GM19467 (cell line): ENCODE results near the gene CLPSL1.
"Not testable (repeated sequence)": the region's sequence is repeated elsewhere in the genome, so short reads cannot be mapped to it uniquely, and the experiment has no call there.

Experiments
- ATAC-seq: cut with Tn5 transposase; IDR thresholded peaks from one replicate; pipeline ENCODE4 v1.9.1; 2021; ENCODE audit warnings: mild to moderate bottlenecking, moderate library complexity; ENCODE audit not compliant: unreplicated experiment

The CLPSL1 gene, protein sequence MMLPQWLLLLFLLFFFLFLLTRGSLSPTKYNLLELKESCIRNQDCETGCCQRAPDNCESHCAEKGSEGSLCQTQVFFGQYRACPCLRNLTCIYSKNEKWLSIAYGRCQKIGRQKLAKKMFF

DNA sequence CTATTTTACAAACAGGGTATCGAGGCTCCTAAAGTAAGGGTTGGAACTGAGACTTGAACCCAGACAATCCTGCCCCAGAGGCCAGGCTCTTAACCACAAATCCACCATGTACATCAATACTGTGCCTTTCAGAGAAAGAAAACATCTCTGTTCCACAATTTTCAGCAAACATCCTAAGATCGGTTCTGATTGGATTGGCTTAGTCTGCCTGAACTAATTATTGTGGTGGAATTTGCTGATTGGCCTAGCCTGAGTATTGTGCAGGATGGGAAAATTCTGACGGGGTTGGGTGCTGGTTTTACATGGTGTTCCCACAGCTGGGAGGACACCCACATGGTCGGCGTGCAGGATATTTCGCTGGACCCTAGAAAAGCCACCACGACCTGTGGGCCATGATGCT, at the start of gene CLPSL1:
Gene CLPSL1, plus strand, starts transcription at position 301 of the 400 bp plus-strand sequence. Its CDS starts 92 bp downstream, at position 393.
- no peak for ATAC-seq

DNA sequence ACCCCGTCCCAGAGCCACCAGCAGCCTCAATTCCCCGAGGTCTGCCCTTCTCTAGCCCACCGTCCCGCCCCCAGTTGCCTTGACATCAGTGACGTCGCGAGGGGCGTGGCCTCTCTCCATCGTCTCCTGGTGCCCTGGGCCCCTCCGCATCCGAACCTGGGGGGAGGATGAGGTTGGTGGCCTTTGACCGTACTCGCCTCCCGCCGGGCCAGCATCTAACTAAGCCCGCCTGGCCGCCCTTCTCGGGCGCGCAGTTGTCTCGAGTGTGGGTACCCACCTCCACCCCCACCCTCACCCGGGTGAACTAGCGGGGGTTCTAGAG, 49.4 kb upstream of the CLPSL1 start:
- ATAC-seq = peak; percentile 37

DNA sequence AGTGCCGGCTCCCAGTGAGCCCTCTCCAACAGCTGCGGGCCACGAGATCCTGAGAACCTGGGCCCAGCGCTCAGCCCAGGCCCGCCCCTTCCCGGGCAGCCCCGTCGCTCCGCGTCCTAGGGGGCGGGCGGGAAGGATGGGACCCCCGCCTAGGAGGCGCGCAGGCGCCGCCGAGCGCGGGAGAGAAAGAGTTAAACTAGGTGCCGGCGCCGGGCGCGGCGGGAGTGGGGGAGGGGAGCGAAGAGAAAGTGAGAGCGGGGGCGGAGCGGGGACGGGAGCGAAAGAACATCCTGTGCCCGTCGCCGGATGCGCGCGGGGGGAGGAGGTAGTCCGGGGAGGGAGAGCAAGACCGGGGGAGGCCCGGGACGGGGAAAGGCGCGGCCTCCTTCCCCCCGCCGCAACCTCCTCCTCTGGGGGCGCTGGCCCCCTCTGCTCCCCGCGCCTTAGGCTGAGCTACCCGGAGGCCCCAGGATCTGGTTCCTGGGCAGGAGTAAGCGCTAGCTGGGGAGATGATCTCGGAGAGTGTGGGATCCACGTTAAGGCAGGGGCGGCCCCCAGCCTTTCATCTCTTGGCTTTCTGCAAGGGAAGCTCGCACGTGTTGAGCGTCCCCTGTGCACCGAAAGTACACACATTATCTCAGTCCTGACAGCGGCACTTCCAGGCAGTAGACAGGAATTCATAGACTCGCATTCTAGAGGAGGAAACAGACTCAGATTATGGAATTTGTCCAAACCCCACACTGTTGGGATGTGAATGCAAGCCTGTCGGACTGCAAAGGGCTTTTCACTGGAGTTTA, 48.9 kb upstream of the CLPSL1 start:
- ATAC-seq = peak; percentile 50

DNA sequence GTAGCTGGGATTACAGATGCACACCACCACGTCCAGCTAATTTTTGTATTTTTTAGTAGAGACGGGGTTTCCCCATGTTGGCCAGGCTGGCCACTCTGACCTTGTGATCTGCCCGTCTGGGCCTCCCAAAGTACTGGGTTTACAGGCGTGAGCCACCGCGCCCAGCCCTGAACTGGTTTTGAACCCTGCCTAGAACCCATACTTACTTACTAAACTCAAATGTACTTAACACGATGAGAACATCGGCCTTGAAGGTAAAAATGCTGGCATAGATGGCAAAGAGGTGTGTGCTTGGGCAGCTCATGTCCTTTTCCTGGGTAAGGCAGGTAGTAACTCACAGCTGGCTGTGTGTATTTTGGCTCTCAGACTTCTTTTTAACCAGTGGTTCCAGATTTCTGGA, 47.2 kb upstream of the CLPSL1 start:
- no peak for ATAC-seq

DNA sequence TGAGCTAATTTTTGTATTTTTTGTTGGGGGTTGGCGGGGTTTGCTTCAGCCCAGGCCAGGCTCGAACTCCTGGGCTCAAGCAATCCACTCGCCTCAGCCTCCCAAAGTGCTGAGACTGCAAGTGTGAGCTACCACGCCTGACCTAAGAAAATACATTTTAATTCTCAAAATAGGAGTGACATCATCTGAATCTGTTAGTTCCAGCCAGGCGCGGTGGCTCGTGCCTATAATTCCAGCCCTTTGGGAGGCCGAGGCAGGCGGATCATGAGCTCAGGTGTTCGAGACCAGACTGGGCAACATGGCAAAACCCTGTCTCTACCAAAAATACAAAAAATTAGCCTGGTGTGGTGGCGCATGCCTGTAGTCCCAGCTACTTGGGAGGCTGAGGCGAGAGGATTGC, 46.5 kb upstream of the CLPSL1 start:
- ATAC-seq = not testable (repeated sequence)

DNA sequence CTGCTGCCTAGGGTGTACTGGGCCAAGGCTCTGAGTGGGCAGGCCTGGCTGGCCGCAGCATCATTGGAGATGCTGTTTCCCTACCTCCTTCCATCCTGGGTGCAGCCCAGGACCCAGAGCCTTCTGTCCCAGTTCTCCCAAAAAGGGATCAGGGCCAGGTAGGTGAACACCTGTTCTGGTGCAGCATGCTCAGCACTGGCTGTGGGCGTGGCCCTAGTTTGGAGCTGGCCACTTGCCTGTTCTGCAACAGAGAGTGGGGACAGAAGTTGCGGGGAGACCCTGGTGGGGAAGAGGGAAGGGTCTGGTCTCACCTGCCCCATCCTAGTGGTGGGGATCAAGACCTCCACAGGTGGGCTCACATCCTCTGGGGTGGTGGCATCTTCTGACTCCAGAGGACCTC, 45.4 kb upstream of the CLPSL1 start:
- no peak for ATAC-seq

DNA sequence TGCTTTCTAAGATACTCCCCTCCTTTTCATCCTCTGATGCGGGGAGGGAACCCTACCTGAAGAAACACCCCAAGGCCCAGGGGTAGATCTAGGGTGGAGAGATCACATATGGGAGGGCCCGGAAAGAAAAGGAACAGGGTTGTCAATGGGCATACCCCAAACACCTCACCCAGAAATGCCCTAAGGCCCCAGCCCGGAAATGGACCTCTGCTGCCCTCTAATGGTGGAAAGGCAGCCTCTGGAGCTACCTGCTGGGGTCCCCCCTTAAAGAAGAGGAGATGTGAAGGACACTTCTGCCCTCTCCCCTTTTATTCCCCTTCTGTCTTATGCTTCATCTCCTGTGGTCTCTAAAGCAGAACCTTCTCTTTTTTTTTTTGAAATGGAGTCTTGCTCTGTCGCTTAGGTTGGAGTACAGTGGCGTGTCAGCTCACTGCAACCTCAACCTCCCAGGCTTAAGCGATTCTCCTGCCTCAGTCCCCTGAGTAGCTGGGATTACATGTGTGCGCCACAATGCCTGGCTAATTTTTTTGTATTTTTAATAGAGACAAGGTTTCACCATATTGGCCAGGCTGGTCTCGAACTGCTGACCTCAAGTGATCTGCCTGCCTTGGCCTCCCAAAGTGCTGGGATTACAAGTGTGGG, 44.4 kb upstream of the CLPSL1 start:
- ATAC-seq = no peak

DNA sequence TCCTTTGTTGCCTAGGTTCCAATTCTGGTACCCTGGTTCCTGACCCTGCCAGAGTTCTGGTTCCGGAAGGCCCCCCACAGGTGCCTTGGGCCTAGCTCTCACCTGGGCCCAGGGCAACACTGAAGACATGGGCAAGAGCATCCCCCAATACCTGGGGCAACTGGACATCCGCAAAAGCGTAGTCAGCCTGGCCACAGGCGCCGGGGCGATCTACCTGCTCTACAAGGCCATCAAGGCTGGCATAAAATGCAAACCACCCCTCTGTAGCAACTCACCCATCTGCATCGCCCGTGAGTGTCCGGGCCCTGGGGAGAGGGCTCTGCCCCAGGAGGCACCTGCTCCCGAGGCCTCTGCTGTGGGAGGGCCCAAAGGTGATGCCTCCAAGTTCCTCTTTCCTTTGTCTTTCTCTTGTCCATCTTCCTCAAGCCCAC, 43.8 kb upstream of the CLPSL1 start, which contains the start of gene ARMC12:
Gene ARMC12, plus strand, starts transcription at position 51 of the 431 bp plus-strand sequence. Its CDS starts 77 bp downstream, at position 128.
- ATAC-seq = no peak

DNA sequence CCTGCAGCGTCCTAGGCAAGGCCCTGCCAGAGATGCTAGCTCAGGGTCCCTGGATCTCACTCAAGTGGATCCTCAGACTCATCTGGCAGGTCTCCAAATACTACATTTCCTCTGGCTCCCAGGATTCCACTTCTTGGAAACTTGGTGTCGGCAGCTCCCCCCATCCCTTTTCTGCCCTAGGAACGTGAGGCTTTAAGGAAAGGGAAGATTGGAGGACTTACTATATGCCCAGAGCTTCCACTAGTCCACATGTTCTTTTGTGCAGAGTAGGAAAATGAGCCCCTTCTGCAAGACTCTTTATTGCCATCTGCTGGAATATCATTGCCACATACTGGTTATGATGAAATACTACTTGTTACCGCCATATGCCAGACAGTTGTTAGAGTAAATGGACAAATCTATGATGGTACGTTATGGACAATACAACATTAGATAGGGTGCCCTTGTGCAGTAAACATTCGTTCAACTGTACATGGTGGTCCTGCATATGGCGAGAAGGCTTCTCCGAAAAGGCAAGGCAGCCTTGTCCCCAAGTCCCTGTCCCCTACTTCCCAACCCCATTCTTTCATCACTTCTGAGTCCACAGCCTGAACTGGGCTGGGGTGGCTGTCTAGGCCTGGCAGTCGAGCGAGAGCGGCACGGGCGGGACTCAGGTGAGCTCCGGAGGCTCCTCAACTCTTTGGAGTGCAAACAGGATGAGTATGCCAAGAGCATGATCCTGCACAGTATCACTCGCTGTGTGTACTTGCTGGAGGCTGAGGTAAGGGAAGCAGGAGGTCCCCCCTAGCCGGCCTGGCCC, 43.2 kb upstream of the CLPSL1 start:
- no peak for ATAC-seq

DNA sequence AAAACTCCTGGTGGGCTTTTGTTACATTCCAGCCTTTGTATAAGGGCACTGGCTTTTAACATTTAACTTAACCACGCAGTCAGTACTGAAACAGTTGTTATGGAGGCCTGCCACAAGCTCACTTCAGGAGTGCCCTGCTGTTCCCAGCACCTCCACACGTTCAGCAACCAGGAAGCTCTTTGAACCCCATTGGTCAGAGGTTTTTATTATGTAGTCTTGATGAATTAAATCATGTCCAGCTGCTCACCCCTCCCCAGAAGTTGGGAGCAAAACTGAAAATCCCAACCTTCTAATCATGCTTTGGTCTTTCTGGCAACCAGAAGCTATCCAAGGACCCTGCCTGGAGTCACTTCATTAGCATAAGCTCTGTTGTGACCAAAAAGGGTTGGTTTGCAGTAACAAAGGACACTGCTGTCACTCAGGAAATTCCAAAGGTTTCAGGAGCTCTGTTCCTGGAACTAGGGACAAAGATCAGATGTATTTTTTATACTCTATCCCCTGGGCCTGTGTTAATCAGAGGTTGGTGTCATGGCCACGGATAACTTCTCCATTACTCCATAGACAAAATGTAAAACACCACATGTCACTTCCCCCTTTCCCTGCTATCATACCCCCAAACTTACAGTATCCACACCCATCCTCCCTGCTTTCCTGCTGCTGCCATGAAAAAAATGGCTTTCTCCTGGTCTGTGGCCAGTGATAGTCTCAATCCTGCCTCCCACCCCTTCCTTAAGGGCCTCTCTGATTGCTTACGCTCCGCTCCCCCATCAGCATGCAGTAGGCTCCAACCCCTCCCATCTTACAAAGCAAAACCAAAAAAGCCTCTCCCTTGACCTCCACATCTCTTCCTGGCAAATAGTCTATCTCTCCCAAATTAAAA, 40.9 kb upstream of the CLPSL1 start:
- ATAC-seq = no peak

DNA sequence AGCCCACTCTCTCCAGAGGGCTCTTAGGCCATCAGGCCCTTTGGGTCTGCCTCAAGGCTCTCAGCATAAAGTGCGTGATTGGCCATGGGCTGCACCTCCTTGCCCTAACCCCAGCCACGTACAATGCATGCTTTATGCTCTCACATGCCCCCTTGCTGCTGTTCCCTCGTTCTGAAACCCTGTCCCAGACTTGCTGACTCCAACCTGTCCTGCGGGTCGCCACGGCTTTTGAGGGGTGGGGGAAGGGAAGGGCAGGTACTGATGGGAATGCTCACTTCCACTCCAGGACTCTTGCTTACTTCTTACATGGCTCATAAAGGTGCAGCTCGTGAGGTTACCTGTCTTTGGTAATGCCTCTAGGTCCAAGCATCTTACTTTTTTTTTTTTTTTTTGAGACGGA, 38.0 kb upstream of the CLPSL1 start:
- ATAC-seq = no peak

DNA sequence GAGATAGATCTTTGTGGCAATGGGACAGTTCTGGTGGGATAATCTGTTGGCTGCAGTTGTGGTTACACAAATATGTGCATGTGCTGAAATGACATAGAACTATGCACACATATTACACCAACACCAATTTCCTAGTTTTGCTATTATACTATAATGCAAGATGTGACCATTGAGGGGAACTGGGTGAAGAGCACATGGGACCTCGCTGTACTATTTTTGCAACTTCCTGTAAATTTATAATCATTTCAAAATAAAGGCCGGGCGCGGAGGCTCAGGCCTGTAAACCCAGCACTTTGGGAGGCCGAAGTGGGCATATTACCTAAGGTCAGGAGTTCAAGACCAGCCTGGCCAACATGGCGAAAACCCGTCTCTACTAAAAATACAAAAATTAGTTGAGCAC, 35.3 kb upstream of the CLPSL1 start:
- no peak for ATAC-seq

DNA sequence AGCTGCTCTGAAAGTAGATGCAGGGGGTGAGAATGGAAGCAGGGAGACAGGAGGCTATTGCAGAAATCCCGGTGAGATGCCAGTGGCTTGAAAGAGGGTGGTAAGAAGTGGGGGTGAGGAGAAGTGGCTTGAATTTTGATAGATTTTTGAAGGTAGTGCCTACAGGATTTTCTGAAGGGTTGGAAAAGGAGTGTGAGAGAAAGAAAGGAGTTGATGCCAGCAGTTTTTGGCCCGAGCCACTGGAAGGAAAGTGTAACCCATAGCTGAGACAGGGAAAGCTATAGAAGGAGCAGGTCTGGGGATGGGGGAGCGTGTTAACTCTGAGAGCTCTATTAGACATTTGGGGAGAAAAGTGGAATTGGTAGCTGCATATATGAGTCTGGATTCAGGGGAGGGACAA, 34.3 kb upstream of the CLPSL1 start:
- ATAC-seq = no peak

DNA sequence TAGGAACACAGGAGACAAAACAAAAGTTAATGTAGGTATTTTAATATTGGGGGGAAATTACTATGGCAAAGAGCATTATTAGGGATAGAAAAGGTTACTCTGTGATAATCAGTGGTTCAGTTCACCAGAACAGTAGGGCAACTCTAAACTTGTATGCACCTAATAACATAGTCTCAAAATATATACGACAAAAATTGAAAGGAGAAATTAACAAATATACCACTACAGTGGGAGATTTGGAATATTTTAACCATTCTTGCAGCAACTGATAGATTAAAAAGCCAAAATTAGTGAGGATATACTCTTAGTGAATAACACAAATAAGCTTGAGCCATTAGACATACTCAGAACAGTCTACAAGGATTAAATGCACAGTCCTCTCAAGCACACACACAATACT, 32.9 kb upstream of the CLPSL1 start:
- no peak for ATAC-seq

DNA sequence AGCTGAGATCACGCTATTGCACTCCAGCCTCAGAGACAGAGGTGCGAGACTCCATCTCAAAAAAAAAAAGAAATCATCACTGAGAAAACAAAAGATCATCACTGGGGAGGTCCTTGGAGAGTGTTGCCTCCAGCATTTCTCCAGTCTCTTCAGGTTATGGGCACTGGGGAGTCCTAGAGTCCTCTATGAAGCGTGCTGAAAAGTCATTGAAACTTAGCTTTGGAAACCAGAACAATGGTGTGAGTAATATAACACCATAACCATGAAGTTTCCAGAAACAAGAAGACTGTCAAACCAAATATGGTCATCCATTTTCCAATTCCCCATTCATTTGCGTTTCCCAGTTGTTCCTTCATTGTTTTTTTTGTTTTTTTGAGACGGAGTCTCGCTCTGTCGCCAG, 30.3 kb upstream of the CLPSL1 start:
- ATAC-seq = no peak

DNA sequence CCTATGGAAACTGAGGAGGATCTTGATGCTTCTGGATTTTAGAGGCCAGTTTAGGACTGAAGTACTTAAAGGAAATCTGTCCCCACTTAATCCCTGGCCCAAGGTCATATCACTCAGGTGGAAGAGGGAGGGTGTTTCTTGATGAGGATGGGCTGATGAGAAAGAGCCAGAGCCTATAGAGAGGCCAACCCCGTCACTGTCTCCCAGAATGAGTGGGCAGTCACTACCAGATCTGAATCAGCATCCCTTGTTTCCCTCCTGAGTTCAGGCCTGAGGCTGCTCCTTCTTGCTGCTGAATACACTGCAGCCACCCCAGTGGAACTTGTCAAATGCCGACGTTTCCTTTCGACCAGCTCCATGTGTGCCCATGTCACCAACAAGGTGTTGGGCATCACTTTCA, 29.2 kb upstream of the CLPSL1 start:
- no peak for ATAC-seq

DNA sequence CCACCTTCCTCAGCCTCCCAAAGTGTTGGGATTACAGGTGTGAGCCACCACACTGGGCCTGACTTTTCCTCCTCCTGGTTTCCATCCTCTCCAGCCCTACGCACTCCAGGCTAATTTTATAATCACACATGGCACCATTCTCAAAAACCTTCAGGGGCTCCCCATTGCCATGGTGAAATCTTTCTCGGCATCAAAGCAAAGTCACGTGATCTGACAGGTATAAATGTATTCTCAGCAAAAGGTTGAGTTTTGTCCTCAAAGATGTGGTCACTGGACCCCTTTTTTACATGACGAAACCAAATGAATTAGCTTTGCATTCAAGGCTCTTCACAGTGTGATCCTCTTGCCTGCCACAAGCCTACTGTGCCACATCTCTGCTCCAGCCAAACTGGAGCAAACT, 28.5 kb upstream of the CLPSL1 start:
- ATAC-seq = no peak

DNA sequence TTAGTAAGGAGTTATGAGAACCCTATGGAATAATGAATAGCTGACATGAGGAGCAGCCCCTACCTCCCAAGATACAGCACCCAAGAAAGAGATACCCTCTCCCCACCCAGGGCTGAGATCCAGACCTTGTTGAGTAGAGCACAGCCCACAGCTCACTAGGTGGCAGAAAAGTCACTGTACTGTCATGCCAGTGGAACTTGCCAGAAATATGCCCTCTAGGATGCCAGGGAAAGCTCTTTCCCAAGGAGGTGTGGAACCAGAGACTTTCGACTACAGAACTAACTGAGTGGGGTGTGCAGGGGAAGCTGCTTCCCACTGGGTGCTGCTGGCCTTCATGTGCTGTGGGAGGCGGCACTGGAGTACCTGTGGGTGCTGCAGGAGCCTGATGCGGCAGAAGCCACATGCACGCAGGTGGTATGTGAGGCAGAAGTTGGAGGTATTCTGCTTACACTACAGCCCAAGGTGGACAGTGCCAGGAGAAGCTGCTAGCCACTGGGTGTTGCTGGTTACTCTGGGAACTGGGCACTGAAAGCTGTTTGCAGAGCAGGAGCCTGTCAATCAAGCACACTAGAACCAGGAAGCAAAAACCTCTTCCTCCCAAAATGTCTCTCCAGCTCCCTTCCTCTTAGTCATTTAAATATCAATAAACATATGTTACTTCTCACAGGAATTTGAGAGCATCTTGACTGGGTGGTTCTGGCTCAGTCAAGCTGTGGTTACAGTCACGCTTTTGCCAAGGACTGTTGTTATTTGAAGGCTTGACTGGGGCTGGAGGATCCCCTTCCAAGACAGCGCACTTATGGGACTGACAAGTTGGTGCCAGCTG, 26.2 kb upstream of the CLPSL1 start:
- ATAC-seq = no peak

DNA sequence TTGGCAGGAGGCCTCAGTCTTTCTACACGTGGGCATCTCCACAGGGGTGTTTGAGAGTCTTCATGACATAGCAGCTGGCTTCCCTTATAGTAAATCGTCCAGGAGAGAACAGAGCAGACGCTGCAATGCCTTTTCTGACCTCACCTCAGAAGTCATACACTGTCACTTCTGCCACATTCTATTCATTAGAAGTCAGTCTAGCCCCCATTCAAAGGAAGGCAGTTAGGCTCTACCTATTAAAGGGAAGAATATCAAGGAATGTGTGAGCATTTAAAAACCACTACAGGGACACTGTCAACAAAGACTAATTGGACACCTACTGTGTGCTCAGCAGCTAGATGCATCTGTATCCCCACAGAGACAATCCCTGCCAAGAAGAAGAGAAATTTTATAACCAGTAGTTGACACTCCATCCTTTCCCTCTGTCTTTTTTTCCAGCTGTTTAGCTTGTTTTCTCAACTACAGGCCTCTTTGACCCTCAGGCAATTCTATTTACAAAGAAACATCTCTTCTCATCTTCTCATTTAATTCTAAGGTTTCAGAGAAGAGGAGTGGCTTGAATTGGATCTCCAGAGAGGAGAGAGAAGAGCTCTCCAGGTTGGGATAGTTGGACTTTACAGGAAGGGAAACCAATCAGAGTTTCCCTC, 25.4 kb upstream of the CLPSL1 start:
- ATAC-seq = no peak
